ENCODE results near the gene TANGO2.

TANGO2 gene

DNA sequence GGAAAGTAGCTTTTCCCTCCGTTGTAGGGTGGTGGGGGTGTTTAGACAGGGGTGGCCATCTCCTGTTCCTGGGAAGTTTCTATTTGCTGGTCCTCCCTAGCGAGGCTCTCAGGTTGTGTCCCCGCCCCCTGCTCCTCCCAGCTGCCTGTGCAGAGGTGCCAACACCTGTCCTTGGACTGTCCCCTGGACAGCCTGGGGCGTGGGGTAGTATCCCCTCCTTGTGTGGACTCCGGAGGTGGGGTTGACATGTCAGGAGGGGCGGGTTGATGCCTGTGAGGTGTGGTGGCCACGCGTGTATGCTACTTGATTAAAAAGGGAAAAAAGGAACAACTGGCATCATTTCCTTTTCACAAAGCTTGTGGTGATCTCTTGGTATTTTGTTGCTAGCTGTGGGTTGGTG, 80.7 kb downstream of the TANGO2 start:
- H3K4me3 ChIP-seq (ENCODE audit: low read length): no peak overlapping the region
- H3K27ac ChIP-seq (ENCODE audit: low read length): no peak overlapping the region
- peaks cover 27% of the 10 kb centered on the region for H3K36me3 ChIP-seq (ENCODE audit: control insufficient read depth, insufficient read depth, low read length)
- no peaks in the 10 kb centered on the region for H3K4me1 ChIP-seq (ENCODE audit: control insufficient read depth, insufficient read depth, low read length)
- H3K9me3 ChIP-seq (ENCODE audit: control insufficient read depth, insufficient read depth, low read length): no peaks in the 10 kb centered on the region
- H3K27me3 ChIP-seq (ENCODE audit: control insufficient read depth, insufficient read depth, low read length): no peaks in the 10 kb centered on the region
- DNase-seq (ENCODE audit: low read depth, low spot score): no peak
- WGBS (ENCODE audit: insufficient coverage, insufficient read length): no CpG with 5 or more reads among the region's 8 CpGs

DNA sequence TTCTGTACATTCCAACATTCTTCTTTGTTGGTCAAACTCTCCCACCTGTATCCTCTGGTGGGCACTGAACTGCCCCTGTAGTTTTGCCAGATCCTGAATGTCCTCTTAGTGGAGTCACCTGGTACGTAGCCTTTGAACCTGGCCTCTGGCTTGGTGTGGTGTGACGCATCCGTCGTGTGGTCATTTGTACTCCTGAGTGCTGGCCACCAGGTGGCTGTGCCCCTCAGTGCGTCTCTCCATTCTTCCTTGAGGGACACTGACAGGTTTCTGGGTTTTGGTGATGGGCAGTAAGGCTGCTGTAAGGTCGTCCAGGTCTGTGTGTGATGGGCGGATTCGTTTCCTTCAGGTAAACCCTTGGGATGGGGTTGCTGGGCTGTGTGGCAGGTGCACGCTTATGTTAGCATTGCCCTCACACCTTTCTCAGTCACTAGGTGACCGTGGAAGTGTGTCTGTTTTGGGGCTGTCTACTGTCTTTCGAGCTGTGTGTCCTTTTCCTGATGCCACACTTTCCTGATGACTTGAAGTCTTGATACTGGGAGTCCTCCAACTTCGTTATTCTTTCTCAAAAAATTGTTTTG, 81.4 kb downstream of the TANGO2 start:
- no peaks in the 10 kb centered on the region for H3K4me1 ChIP-seq (ENCODE audit: control insufficient read depth, insufficient read depth, low read length)
- no peaks in the 10 kb centered on the region for H3K27me3 ChIP-seq (ENCODE audit: control insufficient read depth, insufficient read depth, low read length)
- H3K9me3 ChIP-seq (ENCODE audit: control insufficient read depth, insufficient read depth, low read length): no peaks in the 10 kb centered on the region
- WGBS (ENCODE audit: insufficient coverage, insufficient read length): no CpG with 5 or more reads among the region's 12 CpGs
- no peak overlapping the region for H3K4me3 ChIP-seq (ENCODE audit: low read length)
- no peak overlapping the region for H3K27ac ChIP-seq (ENCODE audit: low read length)
- no peak for DNase-seq (ENCODE audit: low read depth, low spot score)
- H3K36me3 ChIP-seq (ENCODE audit: control insufficient read depth, insufficient read depth, low read length): peaks cover 34% of the 10 kb centered on the region

GRCh38 chr22:20105456-20106204, 84.7 kb downstream of the TANGO2 start:
- DNase-seq (ENCODE audit: low read depth, low spot score): no peak
- H3K4me3 ChIP-seq (ENCODE audit: low read length): no peak overlapping the region
- H3K27me3 ChIP-seq (ENCODE audit: control insufficient read depth, insufficient read depth, low read length): no peaks in the 10 kb centered on the region
- no peak overlapping the region for H3K27ac ChIP-seq (ENCODE audit: low read length)
- H3K9me3 ChIP-seq (ENCODE audit: control insufficient read depth, insufficient read depth, low read length): no peaks in the 10 kb centered on the region
- H3K4me1 ChIP-seq (ENCODE audit: control insufficient read depth, insufficient read depth, low read length): no peaks in the 10 kb centered on the region
- no CpG with 5 or more reads among the region's 7 CpGs for WGBS (ENCODE audit: insufficient coverage, insufficient read length)
- peaks cover 55% of the 10 kb centered on the region for H3K36me3 ChIP-seq (ENCODE audit: control insufficient read depth, insufficient read depth, low read length)

GRCh38 chr22:20106205-20106848, 85.4 kb downstream of the TANGO2 start:
- Histone ChIP-seq H3K4me3 (ENCODE audit: low read length) (no peak overlapping the region), H3K27ac (ENCODE audit: low read length) (no peak overlapping the region), H3K4me1 (ENCODE audit: control insufficient read depth, insufficient read depth, low read length) (no peaks in the 10 kb centered on the region), H3K36me3 (ENCODE audit: control insufficient read depth, insufficient read depth, low read length) (peaks cover 55% of the 10 kb centered on the region), H3K27me3 (ENCODE audit: control insufficient read depth, insufficient read depth, low read length) (no peaks in the 10 kb centered on the region), H3K9me3 (ENCODE audit: control insufficient read depth, insufficient read depth, low read length) (no peaks in the 10 kb centered on the region)
- WGBS (ENCODE audit: insufficient coverage, insufficient read length): no CpG with 5 or more reads among the region's 20 CpGs
- DNase-seq (ENCODE audit: low read depth, low spot score): no peak

GRCh38 chr22:20106849-20107237, 85.9 kb downstream of the TANGO2 start:
- DNase-seq (ENCODE audit: low read depth, low spot score): no peak
- H3K27me3 ChIP-seq (ENCODE audit: control insufficient read depth, insufficient read depth, low read length): no peaks in the 10 kb centered on the region
- no CpG with 5 or more reads among the region's 10 CpGs for WGBS (ENCODE audit: insufficient coverage, insufficient read length)
- H3K36me3 ChIP-seq (ENCODE audit: control insufficient read depth, insufficient read depth, low read length): peaks cover 61% of the 10 kb centered on the region
- no peaks in the 10 kb centered on the region for H3K4me1 ChIP-seq (ENCODE audit: control insufficient read depth, insufficient read depth, low read length)
- no peaks in the 10 kb centered on the region for H3K9me3 ChIP-seq (ENCODE audit: control insufficient read depth, insufficient read depth, low read length)
- H3K27ac ChIP-seq (ENCODE audit: low read length): no peak overlapping the region
- H3K4me3 ChIP-seq (ENCODE audit: low read length): no peak overlapping the region

DNA sequence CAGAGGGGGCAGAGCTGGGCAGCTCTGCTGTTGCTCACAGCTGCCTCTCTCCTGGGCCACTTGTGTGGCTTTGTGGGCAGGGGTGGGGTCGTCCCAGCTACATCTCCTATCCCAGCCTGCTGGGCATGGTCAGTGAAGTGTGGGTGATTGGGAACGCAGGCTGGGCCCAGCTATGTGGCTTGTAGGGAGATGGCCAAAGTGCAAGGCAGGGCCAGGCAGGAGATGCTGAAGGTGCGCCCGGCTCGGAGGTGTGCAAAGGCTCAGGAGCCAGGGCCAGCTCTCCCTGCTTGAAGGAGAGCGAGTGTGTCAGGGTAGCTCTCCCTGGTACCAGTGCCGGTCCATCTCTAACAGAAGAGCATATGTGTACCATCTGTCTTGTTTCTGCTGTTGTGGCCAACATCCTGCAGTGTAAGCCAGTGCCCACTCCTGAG, 86.6 kb downstream of the TANGO2 start:
- Histone ChIP-seq H3K27ac (ENCODE audit: low read length) (no peak overlapping the region), H3K36me3 (ENCODE audit: control insufficient read depth, insufficient read depth, low read length) (peaks cover 66% of the 10 kb centered on the region)

DNA sequence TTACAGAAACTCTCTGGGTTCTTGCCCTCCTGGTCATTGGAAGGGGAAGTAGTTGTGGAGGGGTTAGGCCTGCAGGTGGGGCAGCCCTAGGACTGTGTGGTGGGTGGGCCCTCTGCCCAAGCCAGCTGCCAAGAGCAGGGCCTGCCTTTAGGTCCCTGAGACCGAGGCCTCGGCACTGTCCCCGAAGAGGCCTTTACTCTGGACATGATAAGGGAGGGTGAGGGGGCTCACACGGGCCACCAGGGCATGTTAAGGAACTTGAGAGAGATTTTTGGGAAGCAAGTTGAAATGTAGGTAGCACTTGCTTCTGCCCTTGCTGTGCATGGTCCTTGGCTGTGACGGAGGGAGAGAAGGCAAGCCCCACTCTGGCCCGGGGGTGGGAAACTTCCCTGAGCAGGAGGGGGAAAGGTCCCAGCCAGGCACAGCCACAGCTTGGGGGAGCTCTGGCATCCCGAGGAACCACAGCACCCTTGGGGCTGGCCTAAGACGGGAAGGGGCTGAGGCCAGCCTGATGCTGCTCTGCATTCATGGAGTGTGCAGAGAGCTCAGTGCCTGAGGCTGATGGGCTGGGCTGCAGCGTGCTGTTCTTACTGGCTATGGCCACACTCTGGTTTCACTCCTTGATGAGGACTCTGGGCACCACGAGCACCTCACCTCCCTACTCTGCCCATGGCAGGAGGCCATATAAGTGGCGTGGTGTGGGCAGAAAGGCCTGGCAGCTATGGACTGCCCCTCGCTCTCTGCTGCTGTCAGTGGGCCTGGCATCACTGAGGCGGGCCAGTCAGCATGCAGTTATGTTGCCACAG, 87.2 kb downstream of the TANGO2 start:
- H3K27ac ChIP-seq (ENCODE audit: low read length): no peak overlapping the region
- H3K4me1 ChIP-seq (ENCODE audit: control insufficient read depth, insufficient read depth, low read length): no peaks in the 10 kb centered on the region
- no peak for DNase-seq (ENCODE audit: low read depth, low spot score)
- no CpG with 5 or more reads among the region's 13 CpGs for WGBS (ENCODE audit: insufficient coverage, insufficient read length)
- H3K9me3 ChIP-seq (ENCODE audit: control insufficient read depth, insufficient read depth, low read length): no peaks in the 10 kb centered on the region
- H3K36me3 ChIP-seq (ENCODE audit: control insufficient read depth, insufficient read depth, low read length): peaks cover 70% of the 10 kb centered on the region
- no peaks in the 10 kb centered on the region for H3K27me3 ChIP-seq (ENCODE audit: control insufficient read depth, insufficient read depth, low read length)
- no peak overlapping the region for H3K4me3 ChIP-seq (ENCODE audit: low read length)

More for the DNA sequence above, 86.6 kb downstream of the TANGO2 start:
- Histone ChIP-seq H3K4me3 (ENCODE audit: low read length) (no peak overlapping the region), H3K4me1 (ENCODE audit: control insufficient read depth, insufficient read depth, low read length) (no peaks in the 10 kb centered on the region), H3K9me3 (ENCODE audit: control insufficient read depth, insufficient read depth, low read length) (no peaks in the 10 kb centered on the region), H3K27me3 (ENCODE audit: control insufficient read depth, insufficient read depth, low read length) (no peaks in the 10 kb centered on the region)
- DNase-seq (ENCODE audit: low read depth, low spot score): no peak
- WGBS (ENCODE audit: insufficient coverage, insufficient read length): no CpG with 5 or more reads among the region's 7 CpGs

GRCh38 chr22:20108757-20109230, 87.9 kb downstream of the TANGO2 start:
- Histone ChIP-seq H3K36me3 (ENCODE audit: control insufficient read depth, insufficient read depth, low read length) (peaks cover 73% of the 10 kb centered on the region), H3K4me3 (ENCODE audit: low read length) (no peak overlapping the region)
- no CpG with 5 or more reads among the region's 12 CpGs for WGBS (ENCODE audit: insufficient coverage, insufficient read length)

GRCh38 chr22:20109411-20110358, 88.8 kb downstream of the TANGO2 start:
- peaks cover 77% of the 10 kb centered on the region for H3K36me3 ChIP-seq (ENCODE audit: control insufficient read depth, insufficient read depth, low read length)
- no peak overlapping the region for H3K27ac ChIP-seq (ENCODE audit: low read length)
- no peaks in the 10 kb centered on the region for H3K9me3 ChIP-seq (ENCODE audit: control insufficient read depth, insufficient read depth, low read length)
- DNase-seq (ENCODE audit: low read depth, low spot score): no peak
- no peaks in the 10 kb centered on the region for H3K4me1 ChIP-seq (ENCODE audit: control insufficient read depth, insufficient read depth, low read length)
- WGBS (ENCODE audit: insufficient coverage, insufficient read length): no CpG with 5 or more reads among the region's 23 CpGs
- no peaks in the 10 kb centered on the region for H3K27me3 ChIP-seq (ENCODE audit: control insufficient read depth, insufficient read depth, low read length)
- no peak overlapping the region for H3K4me3 ChIP-seq (ENCODE audit: low read length)

More at GRCh38 chr22:20108757-20109230, 87.9 kb downstream of the TANGO2 start:
- no peak for DNase-seq (ENCODE audit: low read depth, low spot score)
- H3K27me3 ChIP-seq (ENCODE audit: control insufficient read depth, insufficient read depth, low read length): no peaks in the 10 kb centered on the region
- no peak overlapping the region for H3K27ac ChIP-seq (ENCODE audit: low read length)
- H3K9me3 ChIP-seq (ENCODE audit: control insufficient read depth, insufficient read depth, low read length): no peaks in the 10 kb centered on the region
- H3K4me1 ChIP-seq (ENCODE audit: control insufficient read depth, insufficient read depth, low read length): no peaks in the 10 kb centered on the region
